ENCODE measurements around the gene ERN1.

ERN1 gene

DNA sequence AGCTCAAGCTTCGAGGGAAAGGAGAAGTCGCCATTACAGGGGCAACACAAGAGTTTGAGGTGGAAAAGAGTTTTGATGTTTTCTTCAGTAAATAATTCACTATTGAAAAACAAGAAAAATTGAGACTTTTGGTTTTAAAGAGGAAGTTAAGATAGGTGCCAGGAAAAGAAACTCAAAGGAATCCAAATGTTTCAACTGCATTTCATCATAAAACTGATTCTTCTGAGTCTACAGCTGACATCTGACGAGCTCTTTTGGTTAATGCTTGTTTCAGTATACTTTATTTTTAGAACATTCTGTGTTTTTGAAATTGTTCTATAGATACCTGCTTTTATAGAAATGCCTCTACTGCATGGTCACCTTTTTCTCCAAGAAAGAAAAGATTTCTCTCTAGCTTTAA, 54.0 kb downstream of the ERN1 start:
- Mint-ChIP-seq H3K27me3 (no peaks in the 10 kb centered on the region), H3K9me3 (no peaks in the 10 kb centered on the region), H3K27ac (peak overlapping the region; percentile 4), H3K4me1 (peaks cover 24% of the 10 kb centered on the region), H3K4me3 (no peak overlapping the region), H3K36me3 (peaks cover 17% of the 10 kb centered on the region)
- no peak for ATAC-seq

GRCh38 chr17:64074704-64075426, 55.1 kb downstream of the ERN1 start:
- peak; percentile 51 for ATAC-seq
- no peaks in the 10 kb centered on the region for H3K9me3 Mint-ChIP-seq
- H3K36me3 Mint-ChIP-seq: peaks cover 27% of the 10 kb centered on the region

GRCh38 chr17:64073771-64074703, 55.9 kb downstream of the ERN1 start:
- Mint-ChIP-seq H3K4me3 (no peak overlapping the region), H3K4me1 (peaks cover 24% of the 10 kb centered on the region), H3K27me3 (no peaks in the 10 kb centered on the region), H3K27ac (peak overlapping the region; percentile 42), H3K36me3 (peaks cover 36% of the 10 kb centered on the region), H3K9me3 (peaks cover 3% of the 10 kb centered on the region)
- ATAC-seq: peak; percentile 93

More at GRCh38 chr17:64074704-64075426, 55.1 kb downstream of the ERN1 start:
- no peak overlapping the region for H3K4me3 Mint-ChIP-seq
- no peak overlapping the region for H3K27ac Mint-ChIP-seq
- H3K4me1 Mint-ChIP-seq: peaks cover 24% of the 10 kb centered on the region
- no peaks in the 10 kb centered on the region for H3K27me3 Mint-ChIP-seq

DNA sequence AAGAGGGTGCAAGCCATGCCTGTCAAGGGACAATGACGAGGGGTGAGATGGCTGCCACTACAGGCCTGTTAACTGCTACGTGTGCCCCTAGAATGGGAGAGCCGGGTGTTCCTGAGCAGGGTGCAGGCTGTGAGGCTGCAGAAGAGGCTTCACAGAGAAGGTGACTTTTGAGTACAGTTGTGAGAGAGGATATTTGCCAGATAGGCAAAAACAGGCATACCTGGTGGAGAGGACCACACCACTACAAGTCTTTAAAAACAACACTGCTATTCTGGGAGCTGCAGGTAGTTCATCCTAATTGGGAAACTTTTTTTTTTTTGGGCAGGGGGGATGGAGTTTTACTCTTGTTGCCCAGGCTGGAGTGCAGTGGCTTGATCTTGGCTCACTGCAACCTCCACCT, 58.8 kb downstream of the ERN1 start:
- Mint-ChIP-seq H3K4me3 (no peak overlapping the region), H3K9me3 (peaks cover 7% of the 10 kb centered on the region), H3K4me1 (peaks cover 24% of the 10 kb centered on the region), H3K36me3 (peaks cover 59% of the 10 kb centered on the region), H3K27ac (no peak overlapping the region), H3K27me3 (no peaks in the 10 kb centered on the region)
- ATAC-seq: no peak

DNA sequence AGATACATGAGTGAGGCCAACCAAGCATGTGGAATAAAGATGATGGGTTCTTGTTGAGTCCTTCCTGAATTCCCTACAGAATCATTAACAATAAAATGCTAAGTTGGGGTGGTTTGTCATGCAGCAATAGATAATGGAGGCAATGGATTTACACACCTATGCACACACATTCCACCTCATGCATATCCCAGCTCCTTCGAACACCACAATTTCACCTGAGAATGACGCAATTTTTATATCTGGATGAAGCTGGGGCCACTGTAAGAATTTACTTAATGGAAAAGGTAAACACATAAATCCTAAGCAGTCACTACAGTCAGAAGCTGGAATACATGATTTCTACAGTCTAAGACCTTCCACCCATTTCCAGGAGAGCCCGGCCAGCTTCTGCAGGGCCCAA, 59.7 kb downstream of the ERN1 start:
- H3K27ac Mint-ChIP-seq: no peak overlapping the region
- H3K4me3 Mint-ChIP-seq: no peak overlapping the region
- H3K4me1 Mint-ChIP-seq: peaks cover 15% of the 10 kb centered on the region
- H3K27me3 Mint-ChIP-seq: no peaks in the 10 kb centered on the region
- ATAC-seq: no peak
- peaks cover 64% of the 10 kb centered on the region for H3K36me3 Mint-ChIP-seq
- peaks cover 7% of the 10 kb centered on the region for H3K9me3 Mint-ChIP-seq

GRCh38 chr17:64069143-64069542, 60.8 kb downstream of the ERN1 start:
- ATAC-seq: no peak
- Mint-ChIP-seq H3K4me1 (peaks cover 6% of the 10 kb centered on the region), H3K27ac (no peak overlapping the region), H3K27me3 (no peaks in the 10 kb centered on the region), H3K36me3 (peaks cover 72% of the 10 kb centered on the region), H3K9me3 (peaks cover 7% of the 10 kb centered on the region), H3K4me3 (no peak overlapping the region)

- Mint-ChIP-seq H3K27ac (no peak overlapping the region), H3K4me3 (no peak overlapping the region), H3K36me3 (peaks cover 74% of the 10 kb centered on the region), H3K4me1 (peaks cover 14% of the 10 kb centered on the region), H3K9me3 (peaks cover 7% of the 10 kb centered on the region), H3K27me3 (no peaks in the 10 kb centered on the region)
- ATAC-seq: no peak
Observed at GRCh38 chr17:64067657-64068056, 62.3 kb downstream of the ERN1 start.

DNA sequence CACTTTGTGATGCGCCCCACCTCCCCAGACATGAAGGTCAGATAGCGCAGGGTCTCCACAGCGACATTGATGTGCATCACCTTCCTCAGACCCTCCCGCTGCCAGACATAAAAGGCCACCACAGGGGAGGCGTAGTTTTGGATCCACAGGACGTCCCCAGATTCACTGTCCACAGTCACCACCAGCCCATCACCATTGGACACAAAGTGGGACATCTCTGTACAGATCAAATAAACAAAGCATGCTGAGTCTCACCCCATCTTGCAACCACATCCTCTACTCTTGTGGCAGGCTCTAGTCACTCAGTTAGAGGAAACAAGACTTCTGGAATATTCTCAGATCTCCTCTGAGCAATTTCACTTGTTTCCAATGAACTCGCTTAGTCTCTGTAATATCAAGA, 63.2 kb downstream of the ERN1 start:
- peaks cover 7% of the 10 kb centered on the region for H3K9me3 Mint-ChIP-seq
- no peak overlapping the region for H3K27ac Mint-ChIP-seq
- no peak for ATAC-seq
- H3K36me3 Mint-ChIP-seq: peaks cover 71% of the 10 kb centered on the region
- no peak overlapping the region for H3K4me3 Mint-ChIP-seq
- H3K4me1 Mint-ChIP-seq: peaks cover 17% of the 10 kb centered on the region
- no peaks in the 10 kb centered on the region for H3K27me3 Mint-ChIP-seq

DNA sequence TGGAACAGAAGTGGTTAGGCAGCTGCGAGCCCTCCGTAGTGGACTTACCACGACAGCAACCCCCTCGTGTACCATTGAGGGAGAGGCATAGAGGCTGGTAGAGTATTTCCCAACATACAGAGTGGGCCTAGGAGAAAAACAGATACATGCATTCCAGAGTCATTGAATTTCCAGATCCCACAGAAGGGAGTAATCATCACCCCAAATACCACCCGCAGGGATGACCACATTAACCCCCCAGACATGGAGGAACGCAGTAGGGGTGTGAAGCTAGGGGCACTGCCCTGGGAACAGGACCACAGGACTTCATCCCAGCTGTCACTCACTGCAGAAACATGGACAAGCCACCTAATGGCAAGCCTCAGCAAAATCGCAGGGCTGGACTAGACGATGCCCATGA, 64.8 kb downstream of the ERN1 start:
- H3K36me3 Mint-ChIP-seq: peaks cover 60% of the 10 kb centered on the region
- ATAC-seq: no peak
- peaks cover 7% of the 10 kb centered on the region for H3K9me3 Mint-ChIP-seq
- no peak overlapping the region for H3K27ac Mint-ChIP-seq
- H3K4me3 Mint-ChIP-seq: no peak overlapping the region
- no peaks in the 10 kb centered on the region for H3K27me3 Mint-ChIP-seq
- H3K4me1 Mint-ChIP-seq: peaks cover 31% of the 10 kb centered on the region

GRCh38 chr17:64064331-64064730, 65.6 kb downstream of the ERN1 start:
- no peak for ATAC-seq
- Mint-ChIP-seq H3K27me3 (no peaks in the 10 kb centered on the region), H3K36me3 (peaks cover 60% of the 10 kb centered on the region), H3K9me3 (peaks cover 7% of the 10 kb centered on the region), H3K4me1 (peaks cover 39% of the 10 kb centered on the region), H3K4me3 (no peak overlapping the region), H3K27ac (no peak overlapping the region)

DNA sequence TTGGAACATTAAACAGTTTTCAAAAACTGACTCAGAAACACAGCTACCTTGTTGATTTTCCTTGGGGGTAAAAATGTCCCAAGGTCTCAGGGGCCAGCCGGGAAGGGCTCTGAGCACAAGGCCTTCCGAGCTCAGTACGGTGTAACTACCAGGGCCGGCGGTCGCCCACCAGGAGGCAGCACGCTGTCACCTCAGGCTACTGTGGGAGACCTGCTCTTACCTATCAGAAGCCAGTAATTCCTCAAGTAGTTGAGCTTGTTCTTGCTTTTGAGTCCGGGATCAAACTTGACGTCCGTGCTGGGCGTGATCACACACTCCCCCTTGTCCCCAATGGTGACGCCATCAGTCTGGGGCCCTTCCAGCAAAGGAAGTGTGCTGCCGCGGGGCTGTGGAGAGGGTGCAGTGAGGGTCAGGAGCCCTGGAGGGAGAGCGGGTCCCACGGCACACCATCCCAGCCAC, 66.1 kb downstream of the ERN1 start:
- Mint-ChIP-seq H3K27me3 (no peaks in the 10 kb centered on the region), H3K4me1 (peaks cover 39% of the 10 kb centered on the region), H3K4me3 (no peak overlapping the region), H3K27ac (peak overlapping the region; percentile 77), H3K9me3 (peaks cover 4% of the 10 kb centered on the region), H3K36me3 (peaks cover 57% of the 10 kb centered on the region)
- ATAC-seq: no peak

- Mint-ChIP-seq H3K4me1 (peaks cover 39% of the 10 kb centered on the region), H3K27me3 (no peaks in the 10 kb centered on the region), H3K27ac (peak overlapping the region; percentile 77), H3K36me3 (peaks cover 50% of the 10 kb centered on the region), H3K4me3 (no peak overlapping the region), H3K9me3 (no peaks in the 10 kb centered on the region)
- peak; percentile 72 for ATAC-seq
Observed at GRCh38 chr17:64063088-64063487, 66.9 kb downstream of the ERN1 start.

DNA sequence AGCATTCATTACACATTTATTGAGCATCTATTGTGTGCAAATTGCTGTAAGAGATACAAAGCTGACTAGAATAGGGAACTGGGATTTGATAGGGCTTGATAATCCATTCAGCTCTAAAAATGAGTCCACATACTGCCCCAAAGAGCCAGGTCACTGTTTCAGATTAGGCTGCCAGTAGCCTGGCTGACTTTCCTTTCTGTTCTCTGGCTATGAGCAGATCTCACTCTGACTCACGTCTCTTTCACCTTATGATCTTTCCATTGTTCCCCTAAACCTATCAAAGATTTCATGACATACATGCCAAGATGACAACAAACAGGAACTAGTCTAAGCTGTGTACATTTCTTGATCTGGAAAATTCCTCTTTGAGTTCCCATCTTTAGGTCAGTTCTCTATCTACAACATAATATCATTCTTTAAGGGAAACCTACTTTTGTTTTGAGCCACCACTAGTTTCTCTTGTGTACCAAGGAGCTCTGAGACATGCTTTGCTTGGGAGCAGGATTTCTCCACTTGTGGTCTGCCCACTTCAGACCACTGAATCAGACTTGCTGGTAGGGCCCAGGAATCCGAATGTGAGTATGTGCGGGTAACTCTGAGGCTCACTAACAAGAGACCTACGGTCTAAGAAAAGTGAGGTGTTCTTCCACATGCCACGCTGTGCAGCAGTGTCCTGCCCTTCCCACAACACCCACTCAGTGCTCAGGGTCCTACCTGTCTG, 68.6 kb downstream of the ERN1 start:
- H3K9me3 Mint-ChIP-seq: no peaks in the 10 kb centered on the region
- H3K4me1 Mint-ChIP-seq: peaks cover 45% of the 10 kb centered on the region
- peaks cover 33% of the 10 kb centered on the region for H3K36me3 Mint-ChIP-seq
- peak overlapping the region; percentile 26 for H3K27ac Mint-ChIP-seq
- no peaks in the 10 kb centered on the region for H3K27me3 Mint-ChIP-seq
- ATAC-seq: peak; percentile 88
- no peak overlapping the region for H3K4me3 Mint-ChIP-seq

DNA sequence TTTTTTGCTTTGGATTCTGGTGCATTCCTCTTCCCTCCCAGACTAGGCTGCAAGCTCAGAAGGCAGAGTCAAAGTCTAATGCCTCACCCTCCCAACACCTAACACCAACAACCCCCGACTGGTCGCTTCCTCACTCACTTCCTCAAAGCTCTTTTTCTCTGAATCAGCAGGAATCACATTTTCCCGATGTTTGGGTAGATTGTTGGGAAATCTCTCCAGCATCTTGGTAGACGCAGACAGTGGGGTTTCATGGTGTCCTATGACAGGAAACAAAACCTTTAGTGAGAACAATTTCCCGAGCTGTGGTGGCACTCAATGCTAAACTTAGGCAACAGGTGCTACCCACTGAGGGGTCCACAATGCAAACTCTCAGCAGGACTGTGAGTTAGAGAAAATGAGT, 69.6 kb downstream of the ERN1 start:
- Mint-ChIP-seq H3K36me3 (peaks cover 25% of the 10 kb centered on the region), H3K4me1 (peaks cover 50% of the 10 kb centered on the region), H3K9me3 (no peaks in the 10 kb centered on the region), H3K27ac (peak overlapping the region; percentile 26), H3K27me3 (no peaks in the 10 kb centered on the region), H3K4me3 (no peak overlapping the region)
- no peak for ATAC-seq

GRCh38 chr17:64059756-64060155, 70.2 kb downstream of the ERN1 start:
- Mint-ChIP-seq H3K4me3 (no peak overlapping the region), H3K27me3 (no peaks in the 10 kb centered on the region), H3K27ac (peak overlapping the region; percentile 26), H3K36me3 (peaks cover 28% of the 10 kb centered on the region), H3K9me3 (no peaks in the 10 kb centered on the region), H3K4me1 (peaks cover 50% of the 10 kb centered on the region)
- ATAC-seq: no peak

Data from stimulated activated memory B cell treated with anti-CD40 and anti-IgM and Interleukin-4, amounts not matched to agents 10 μg/mL and 1 μg/mL and 100 μg/mL, for 72 hours (primary cell).